ENCODE data around the gene RAB40C.

Gene RAB40C

GRCh38 chr16:632486-633335 lies 42.8 kb downstream of the RAB40C start:
- TF ChIP-seq, protein P1, sequence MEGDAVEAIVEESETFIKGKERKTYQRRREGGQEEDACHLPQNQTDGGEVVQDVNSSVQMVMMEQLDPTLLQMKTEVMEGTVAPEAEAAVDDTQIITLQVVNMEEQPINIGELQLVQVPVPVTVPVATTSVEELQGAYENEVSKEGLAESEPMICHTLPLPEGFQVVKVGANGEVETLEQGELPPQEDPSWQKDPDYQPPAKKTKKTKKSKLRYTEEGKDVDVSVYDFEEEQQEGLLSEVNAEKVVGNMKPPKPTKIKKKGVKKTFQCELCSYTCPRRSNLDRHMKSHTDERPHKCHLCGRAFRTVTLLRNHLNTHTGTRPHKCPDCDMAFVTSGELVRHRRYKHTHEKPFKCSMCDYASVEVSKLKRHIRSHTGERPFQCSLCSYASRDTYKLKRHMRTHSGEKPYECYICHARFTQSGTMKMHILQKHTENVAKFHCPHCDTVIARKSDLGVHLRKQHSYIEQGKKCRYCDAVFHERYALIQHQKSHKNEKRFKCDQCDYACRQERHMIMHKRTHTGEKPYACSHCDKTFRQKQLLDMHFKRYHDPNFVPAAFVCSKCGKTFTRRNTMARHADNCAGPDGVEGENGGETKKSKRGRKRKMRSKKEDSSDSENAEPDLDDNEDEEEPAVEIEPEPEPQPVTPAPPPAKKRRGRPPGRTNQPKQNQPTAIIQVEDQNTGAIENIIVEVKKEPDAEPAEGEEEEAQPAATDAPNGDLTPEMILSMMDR (IDR thresholded peaks at IDR 0.05; ENCODE audit: extremely low read depth, insufficient read depth, missing control alignments): no peak
- DNase-seq (ENCODE audit: low spot score): no peak
- in situ Hi-C loops (cut with MboI; ENCODE audit: low pct_unique_long_range_greater_than_20kb, low sequenced_read_pairs, unreplicated experiment): no loop called here

- DNase-seq (ENCODE audit: low spot score): no peak
- in situ Hi-C loops (cut with MboI; ENCODE audit: low pct_unique_long_range_greater_than_20kb, low sequenced_read_pairs, unreplicated experiment): no loop called here
- TF ChIP-seq, protein P1 (IDR thresholded peaks at IDR 0.05; ENCODE audit: extremely low read depth, insufficient read depth, missing control alignments): no peak
These were observed 43.6 kb downstream of the RAB40C start for GRCh38 chr16:633336-634050.

DNA sequence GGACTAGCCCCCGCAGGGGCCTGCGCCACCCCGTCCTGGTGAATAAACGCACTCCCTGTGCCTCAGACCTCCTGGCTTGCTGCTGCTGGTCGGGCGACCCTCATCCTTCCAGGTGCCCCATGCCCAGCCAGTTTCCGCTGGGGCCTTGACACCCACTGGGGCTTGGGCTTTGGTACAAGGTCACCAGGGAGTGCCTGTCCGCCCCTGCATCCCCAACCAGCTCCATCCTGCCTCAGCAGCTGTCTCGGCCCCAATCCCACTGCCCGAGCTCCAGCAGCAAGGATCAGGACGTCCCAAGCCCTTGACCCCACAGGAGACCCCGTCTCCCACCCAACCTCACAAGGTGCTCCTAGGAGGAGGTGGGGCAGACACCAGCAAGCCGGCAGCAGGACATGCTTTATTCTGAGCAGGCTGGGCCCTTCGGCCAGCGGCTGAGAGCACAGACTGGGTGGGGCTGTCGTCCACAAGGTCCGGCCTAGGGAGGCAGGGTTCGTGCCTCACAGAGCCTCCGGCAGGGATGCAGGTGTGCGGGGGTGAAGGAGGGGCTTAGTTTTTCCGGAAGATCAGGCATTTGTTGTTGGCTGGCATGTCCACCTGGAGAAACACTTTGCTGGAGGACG lies 44.3 kb downstream of the RAB40C start:
- in situ Hi-C loops (cut with MboI; ENCODE audit: low pct_unique_long_range_greater_than_20kb, low sequenced_read_pairs, unreplicated experiment): no loop called here
- TF ChIP-seq, protein P1 (IDR thresholded peaks at IDR 0.05; ENCODE audit: extremely low read depth, insufficient read depth, missing control alignments): no peak
- DNase-seq (ENCODE audit: low spot score): no peak

GRCh38 chr16:634996-635395 lies 45.1 kb downstream of the RAB40C start:
- TF ChIP-seq, protein P1 (IDR thresholded peaks at IDR 0.05; ENCODE audit: extremely low read depth, insufficient read depth, missing control alignments): no peak
- DNase-seq (ENCODE audit: low spot score): no peak
- in situ Hi-C loops (cut with MboI; ENCODE audit: low pct_unique_long_range_greater_than_20kb, low sequenced_read_pairs, unreplicated experiment): no loop called here

DNA sequence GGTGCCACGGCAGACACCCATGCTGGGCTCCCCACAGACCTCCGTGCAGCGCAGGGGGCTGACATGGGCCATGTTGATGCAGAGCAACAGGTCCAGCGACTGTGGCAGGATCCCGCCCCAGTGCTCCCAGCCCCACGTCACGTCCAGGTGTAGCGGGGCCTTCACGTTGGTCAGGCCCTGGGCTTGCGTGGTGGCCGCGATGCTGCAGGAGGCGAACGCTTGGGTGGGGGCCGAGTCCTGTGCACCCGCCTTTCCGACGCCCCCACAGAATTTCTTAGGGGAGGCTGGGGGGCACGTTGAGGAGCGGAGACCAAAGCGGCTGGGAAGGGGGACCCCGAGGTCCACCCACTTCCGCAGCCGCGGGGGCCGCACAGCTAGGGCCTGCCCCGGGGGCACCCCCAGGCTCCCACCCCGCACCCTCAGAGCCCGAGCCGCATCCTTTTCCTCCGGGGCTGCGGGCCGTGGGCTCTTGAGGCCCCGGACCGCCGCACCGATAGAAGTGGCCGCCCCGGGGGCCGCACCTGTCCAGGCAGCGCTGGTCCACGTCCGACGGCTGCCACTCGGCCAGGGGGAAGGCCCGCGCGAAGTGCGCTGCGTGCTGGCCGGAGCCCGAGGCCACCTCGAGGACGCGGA lies 45.8 kb downstream of the RAB40C start:
- no peak for DNase-seq (ENCODE audit: low spot score)
- TF ChIP-seq, protein P1 (IDR thresholded peaks at IDR 0.05; ENCODE audit: extremely low read depth, insufficient read depth, missing control alignments): no peak
- in situ Hi-C loops (cut with MboI; ENCODE audit: low pct_unique_long_range_greater_than_20kb, low sequenced_read_pairs, unreplicated experiment): no loop called here

All from GM13977 (cell line).